PFSK-1 (cell line): ENCODE data around the gene KIDINS220.

ENCODE experiments used
- FOXP2 ChIP-seq: optimal IDR thresholded peaks from 2 replicates; pipeline ENCODE3; 2011; ENCODE audit warnings: borderline replicate concordance, control low read depth, inconsistent platforms; ENCODE audit not compliant: insufficient read depth; ENCODE audit errors: extremely low read length, extremely low read depth
- POLR2AphosphoS5 ChIP-seq: IDR thresholded peaks from 2 replicates; pipeline ENCODE4 v1.6.1; 2012; ENCODE audit warnings: low read depth, mild to moderate bottlenecking, control low read depth, low read length, moderate library complexity
- SIN3A ChIP-seq: IDR thresholded peaks from 2 replicates; pipeline ENCODE4 v1.6.1; 2012; ENCODE audit warnings: mild to moderate bottlenecking, low read length, moderate library complexity, borderline replicate concordance; ENCODE audit not compliant: insufficient read depth
- TAF1 ChIP-seq: IDR thresholded peaks from 2 replicates; pipeline ENCODE4 v1.6.1; 2012; ENCODE audit warnings: low read length, control low read depth, borderline replicate concordance; ENCODE audit not compliant: insufficient read depth
- TF ChIP-seq, protein P1 (sequence below), 2 experiments: IDR thresholded peaks; 2 replicates each; pipeline versions ENCODE4 v1.6.1 to v1.8.0; 2011 to 2012; ENCODE audit warnings: low read depth in 2 of 2, low read length in 2 of 2, control low read depth in 1 of 2, inconsistent platforms in 1 of 2, mild to moderate bottlenecking in 1 of 2, moderate library complexity in 1 of 2; ENCODE audit not compliant: insufficient read depth in 1 of 2

DNA sequence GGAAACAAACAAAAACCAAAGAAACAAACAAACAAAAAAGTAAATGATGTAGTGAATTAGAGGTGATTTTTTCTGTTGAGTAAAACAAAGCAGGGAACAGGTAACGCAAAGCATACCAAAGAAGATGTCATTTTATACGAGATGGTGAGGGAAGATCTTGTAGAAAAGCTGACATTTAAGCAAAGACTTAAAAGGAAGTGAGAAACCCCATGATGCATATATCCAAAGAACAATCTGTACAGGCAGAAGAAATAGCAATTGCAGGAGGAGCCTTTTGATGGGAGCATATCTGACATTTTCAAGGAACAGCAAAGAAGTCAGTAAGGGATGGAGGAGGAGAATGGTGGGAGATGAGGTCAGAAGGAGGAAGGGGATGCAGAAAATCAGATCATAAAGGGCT is 63.0 kb downstream of the KIDINS220 start:
- no peak for TF ChIP-seq SIN3A
- no peak for TF ChIP-seq POLR2AphosphoS5
- no peak for TF ChIP-seq TAF1
- TF ChIP-seq, protein P1, sequence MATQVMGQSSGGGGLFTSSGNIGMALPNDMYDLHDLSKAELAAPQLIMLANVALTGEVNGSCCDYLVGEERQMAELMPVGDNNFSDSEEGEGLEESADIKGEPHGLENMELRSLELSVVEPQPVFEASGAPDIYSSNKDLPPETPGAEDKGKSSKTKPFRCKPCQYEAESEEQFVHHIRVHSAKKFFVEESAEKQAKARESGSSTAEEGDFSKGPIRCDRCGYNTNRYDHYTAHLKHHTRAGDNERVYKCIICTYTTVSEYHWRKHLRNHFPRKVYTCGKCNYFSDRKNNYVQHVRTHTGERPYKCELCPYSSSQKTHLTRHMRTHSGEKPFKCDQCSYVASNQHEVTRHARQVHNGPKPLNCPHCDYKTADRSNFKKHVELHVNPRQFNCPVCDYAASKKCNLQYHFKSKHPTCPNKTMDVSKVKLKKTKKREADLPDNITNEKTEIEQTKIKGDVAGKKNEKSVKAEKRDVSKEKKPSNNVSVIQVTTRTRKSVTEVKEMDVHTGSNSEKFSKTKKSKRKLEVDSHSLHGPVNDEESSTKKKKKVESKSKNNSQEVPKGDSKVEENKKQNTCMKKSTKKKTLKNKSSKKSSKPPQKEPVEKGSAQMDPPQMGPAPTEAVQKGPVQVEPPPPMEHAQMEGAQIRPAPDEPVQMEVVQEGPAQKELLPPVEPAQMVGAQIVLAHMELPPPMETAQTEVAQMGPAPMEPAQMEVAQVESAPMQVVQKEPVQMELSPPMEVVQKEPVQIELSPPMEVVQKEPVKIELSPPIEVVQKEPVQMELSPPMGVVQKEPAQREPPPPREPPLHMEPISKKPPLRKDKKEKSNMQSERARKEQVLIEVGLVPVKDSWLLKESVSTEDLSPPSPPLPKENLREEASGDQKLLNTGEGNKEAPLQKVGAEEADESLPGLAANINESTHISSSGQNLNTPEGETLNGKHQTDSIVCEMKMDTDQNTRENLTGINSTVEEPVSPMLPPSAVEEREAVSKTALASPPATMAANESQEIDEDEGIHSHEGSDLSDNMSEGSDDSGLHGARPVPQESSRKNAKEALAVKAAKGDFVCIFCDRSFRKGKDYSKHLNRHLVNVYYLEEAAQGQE (IDR thresholded peaks at IDR 0.05; ENCODE audit: insufficient read depth in 1 of 2, low read depth in 2 of 2, low read length in 2 of 2): no peak
- no peak for TF ChIP-seq FOXP2
